Esophagus muscularis mucosa (tissue), 4 donors: ENCODE measurements around the gene GREB1. TPM values are rescaled to one million over a fixed set of nuclear protein-coding genes. Genes with fewer than 3 reads are reported as not detected.

Source experiments
- DNase-seq: peaks from one replicate; pipeline ENCODE4 v3.0.0-alpha.2; 2017; ENCODE audit errors: extremely low spot score
- H3K27ac ChIP-seq, 4 donors: fragments of 200-600 bp; sonication (generic); replicated peaks in 1 of 4; 1 replicate in 3 of 4; 2 replicates in 1 of 4; pipeline ENCODE4 v1.5.1; 2016 to 2019; ENCODE audit warnings: mild to moderate bottlenecking in 1 of 4
- H3K27me3 ChIP-seq, 4 donors: fragments of 200-600 bp; sonication (generic); one replicate each; pipeline versions ENCODE4 v1.5.1 to v1.6.0; 2016 to 2019
- H3K36me3 ChIP-seq, 4 donors: fragments of 200-600 bp; sonication (generic); one replicate each; pipeline ENCODE4 v1.5.1; 2016 to 2019
- H3K4me1 ChIP-seq, 4 donors: fragments of 200-600 bp; sonication (generic); one replicate each; pipeline ENCODE4 v1.5.1; 2016 to 2019
- H3K4me3 ChIP-seq, 4 donors: fragments of 200-600 bp; sonication (generic); 1 replicate in 2 of 4; 2 replicates in 2 of 4; pipeline ENCODE4 v1.5.1; 2016 to 2019; ENCODE audit warnings: mild to moderate bottlenecking in 4 of 4, moderate library complexity in 1 of 4
- H3K9me3 ChIP-seq, 4 donors: fragments of 200-600 bp; sonication (generic); 1 replicate in 3 of 4; 2 replicates in 1 of 4; pipeline ENCODE4 v1.5.1; 2016 to 2019
- EP300 ChIP-seq: sonication (generic); formaldehyde crosslinking; IDR thresholded peaks from one replicate; pipeline ENCODE4 v1.6.1; 2017; ENCODE audit warnings: antibody characterized with exemption
- POLR2A ChIP-seq: fragments of 450-650 bp; IDR thresholded peaks from one replicate; pipeline ENCODE4 v1.6.1; 2017; ENCODE audit warnings: antibody characterized with exemption, moderate library complexity, mild to moderate bottlenecking, low read depth
- POLR2AphosphoS5 ChIP-seq, 2 donors: sonication (generic); formaldehyde crosslinking; IDR thresholded peaks; one replicate each; pipeline ENCODE4 v1.6.1; 2017; ENCODE audit warnings: antibody characterized with exemption in 2 of 2
- WGBS: methylation state at CpG from one replicate; pipeline ENCODE4 v1.1.5; 2018; 5-methylcytosine and 5-hydroxymethylcytosine counted together
- intact Hi-C: fragments of 100-400 bp; cut with DNase I; formaldehyde crosslinking; loops from one replicate; pipeline ENCODE4 v1.15.1; 2023
- total RNA-seq, 4 donors: library from RNA; depleted of rRNA; stranded (reverse); fragments of >200 nt; gene quantifications; one replicate each; pipeline versions ENCODE4 v1.1.0 to v1.2.1, GENCODE V29; 2016
- TF ChIP-seq, protein P1 (sequence below), 3 experiments: fragments of 200-600 bp in 2 of 3; fragments of 450-650 bp in 1 of 3; sonication (generic) in 2 of 3; IDR thresholded peaks; one replicate each; pipeline ENCODE4 v1.5.1; 2017 to 2019; ENCODE audit warnings: antibody characterized with exemption in 3 of 3, mild to moderate bottlenecking in 2 of 3, moderate library complexity in 1 of 3

The GREB1 gene
- total RNA-seq, 4 donors from 2014 or later, result 3.7 to 11.0 (median 7.7) TPM

DNA sequence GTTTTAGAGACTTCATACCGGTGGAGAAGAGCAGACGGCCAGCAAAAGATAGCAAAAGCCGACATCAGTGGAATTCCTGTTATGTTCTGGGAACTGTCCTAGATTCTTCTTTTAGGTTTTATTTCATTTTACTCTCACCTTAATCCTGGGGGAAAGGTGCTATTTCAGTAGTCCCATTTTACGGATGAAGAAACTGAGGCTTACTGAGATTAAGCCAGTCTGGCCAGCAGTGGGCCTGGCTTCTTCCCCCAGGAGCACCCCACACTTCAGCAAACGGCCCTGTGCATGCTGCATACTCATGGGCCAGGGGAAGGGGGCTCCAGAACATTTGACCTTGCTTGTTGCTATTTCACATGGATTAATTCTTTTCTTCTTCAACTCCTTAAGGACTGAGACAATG, 79.5 kb downstream of the GREB1 start:
- intact Hi-C loops, result no loop called here
- DNase-seq, result no peak
- Histone ChIP-seq H3K36me3 (peaks cover 0 to 44% (median 23%) of the 10 kb centered on the region in 4 donors), H3K27ac (no peak overlapping the region), H3K4me1 (no peaks in the 10 kb centered on the region), H3K27me3 (no peaks in the 10 kb centered on the region), H3K9me3 (no peaks in the 10 kb centered on the region), H3K4me3 (no peak overlapping the region)
- 90% methylated on average over 5 of the region's 5 CpGs for WGBS
- TF ChIP-seq POLR2AphosphoS5 (IDR thresholded peaks at IDR 0.05), result no peak
- TF ChIP-seq, protein P1, sequence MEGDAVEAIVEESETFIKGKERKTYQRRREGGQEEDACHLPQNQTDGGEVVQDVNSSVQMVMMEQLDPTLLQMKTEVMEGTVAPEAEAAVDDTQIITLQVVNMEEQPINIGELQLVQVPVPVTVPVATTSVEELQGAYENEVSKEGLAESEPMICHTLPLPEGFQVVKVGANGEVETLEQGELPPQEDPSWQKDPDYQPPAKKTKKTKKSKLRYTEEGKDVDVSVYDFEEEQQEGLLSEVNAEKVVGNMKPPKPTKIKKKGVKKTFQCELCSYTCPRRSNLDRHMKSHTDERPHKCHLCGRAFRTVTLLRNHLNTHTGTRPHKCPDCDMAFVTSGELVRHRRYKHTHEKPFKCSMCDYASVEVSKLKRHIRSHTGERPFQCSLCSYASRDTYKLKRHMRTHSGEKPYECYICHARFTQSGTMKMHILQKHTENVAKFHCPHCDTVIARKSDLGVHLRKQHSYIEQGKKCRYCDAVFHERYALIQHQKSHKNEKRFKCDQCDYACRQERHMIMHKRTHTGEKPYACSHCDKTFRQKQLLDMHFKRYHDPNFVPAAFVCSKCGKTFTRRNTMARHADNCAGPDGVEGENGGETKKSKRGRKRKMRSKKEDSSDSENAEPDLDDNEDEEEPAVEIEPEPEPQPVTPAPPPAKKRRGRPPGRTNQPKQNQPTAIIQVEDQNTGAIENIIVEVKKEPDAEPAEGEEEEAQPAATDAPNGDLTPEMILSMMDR (IDR thresholded peaks at IDR 0.05), result no peak
- no peak for TF ChIP-seq POLR2A
- TF ChIP-seq EP300, result no peak

DNA sequence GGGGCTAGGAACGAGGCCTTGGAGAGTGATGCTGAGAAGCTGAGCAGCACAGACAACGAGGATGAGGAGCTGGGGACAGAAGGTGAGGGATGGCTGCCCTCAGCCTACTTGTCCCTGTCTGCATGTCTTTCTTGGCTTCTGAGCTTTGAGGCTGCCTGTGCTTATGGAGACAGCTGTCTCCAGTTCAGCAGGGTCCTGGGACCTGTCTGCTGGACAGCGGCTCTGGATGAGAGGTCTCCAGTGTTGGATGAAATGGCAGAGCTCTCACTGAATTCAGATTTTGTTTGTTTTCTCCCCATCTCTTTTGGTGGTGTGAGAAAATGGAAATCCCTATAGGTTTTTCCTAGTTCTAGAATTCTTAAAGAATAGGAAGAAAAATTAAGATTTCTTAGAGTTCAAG, 81.4 kb downstream of the GREB1 start:
- 90% methylated on average over 3 of the region's 3 CpGs for WGBS

DNA sequence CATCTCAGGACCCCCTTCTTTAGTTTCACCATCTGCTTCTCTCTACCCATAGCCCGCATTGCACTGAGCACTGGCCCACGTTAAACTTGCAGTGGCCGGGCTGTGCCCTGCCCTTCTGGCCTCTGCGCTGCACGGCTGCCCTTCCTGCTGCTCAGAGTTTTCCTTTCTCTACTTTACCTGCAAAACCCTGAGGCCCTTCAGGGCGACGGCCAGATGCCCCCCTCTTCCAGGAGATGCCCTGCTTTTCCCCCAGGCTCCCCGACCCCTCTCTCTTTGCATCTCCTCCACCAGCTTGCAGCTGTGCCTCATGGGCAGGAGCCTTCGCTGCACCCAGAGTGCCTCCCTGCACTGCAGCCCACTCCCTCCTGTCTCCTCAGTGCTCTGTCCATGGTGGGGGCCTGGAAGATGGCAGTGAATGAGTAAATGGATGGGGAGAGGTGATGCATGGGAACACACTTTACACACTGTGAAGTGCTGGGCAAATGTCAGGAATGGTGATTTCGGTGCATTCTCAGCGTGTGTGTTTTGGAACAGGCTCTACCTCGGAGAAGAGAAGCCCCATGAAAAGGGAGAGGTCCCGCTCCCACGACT, 82.3 kb downstream of the GREB1 start:
- Histone ChIP-seq H3K27ac (no peak overlapping the region), H3K4me3 (no peak overlapping the region), H3K36me3 (peaks cover 0 to 47% (median 27%) of the 10 kb centered on the region in 4 donors), H3K27me3 (no peaks in the 10 kb centered on the region), H3K4me1 (no peaks in the 10 kb centered on the region), H3K9me3 (no peaks in the 10 kb centered on the region)
- TF ChIP-seq POLR2A, result no peak
- no peak for TF ChIP-seq POLR2AphosphoS5 (IDR thresholded peaks at IDR 0.05)
- TF ChIP-seq EP300, result no peak
- TF ChIP-seq, protein P1 (IDR thresholded peaks at IDR 0.05), result no peak
- intact Hi-C loops, result no loop called here
- 85% methylated on average over 14 of the region's 14 CpGs for WGBS
- no peak for DNase-seq

More for the DNA sequence above, 81.4 kb downstream of the GREB1 start:
- no peak overlapping the region for H3K27ac ChIP-seq
- no peaks in the 10 kb centered on the region for H3K27me3 ChIP-seq
- no peak for DNase-seq
- intact Hi-C loops, result no loop called here
- H3K4me1 ChIP-seq, result no peaks in the 10 kb centered on the region
- TF ChIP-seq POLR2AphosphoS5 (IDR thresholded peaks at IDR 0.05), result no peak
- TF ChIP-seq, protein P1 (IDR thresholded peaks at IDR 0.05), result no peak
- no peak for TF ChIP-seq POLR2A
- TF ChIP-seq EP300, result no peak
- H3K36me3 ChIP-seq, result peaks cover 0 to 52% (median 30%) of the 10 kb centered on the region in 4 donors
- H3K4me3 ChIP-seq, result no peak overlapping the region
- no peaks in the 10 kb centered on the region for H3K9me3 ChIP-seq

DNA sequence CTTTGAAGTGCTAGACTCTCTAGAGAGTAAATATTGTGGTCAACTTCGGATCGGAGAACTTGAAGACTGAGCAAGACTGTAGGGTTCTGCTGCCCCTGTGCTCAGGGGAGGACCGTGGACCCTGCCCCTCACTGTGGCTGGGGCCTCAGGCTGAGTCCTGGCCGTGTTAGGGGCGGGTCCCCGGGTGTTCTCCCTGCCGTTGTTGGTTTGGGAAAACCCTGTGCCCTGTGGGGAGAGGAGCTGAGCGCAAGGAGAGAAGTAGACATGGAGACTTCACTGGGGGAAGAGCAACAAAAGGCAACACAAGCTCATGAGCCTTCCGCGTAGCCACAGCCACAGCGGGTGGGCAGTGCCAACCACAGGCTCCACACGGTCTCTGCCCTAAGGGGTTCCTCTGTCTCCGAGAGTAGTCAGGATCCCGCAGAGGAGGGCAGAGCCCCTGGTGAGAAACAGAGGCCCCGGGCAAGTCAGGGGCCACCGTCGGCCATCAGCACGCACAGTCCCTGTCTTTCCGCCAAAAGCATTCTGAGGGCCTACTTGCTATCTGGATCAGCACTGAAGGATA, 83.1 kb downstream of the GREB1 start:
- TF ChIP-seq POLR2AphosphoS5 (IDR thresholded peaks at IDR 0.05), result no peak
- TF ChIP-seq POLR2A, result no peak
- TF ChIP-seq, protein P1 (IDR thresholded peaks at IDR 0.05), result no peak
- no peak for TF ChIP-seq EP300
- no peak overlapping the region for H3K27ac ChIP-seq
- 86% methylated on average over 19 of the region's 19 CpGs for WGBS
- no peaks in the 10 kb centered on the region for H3K9me3 ChIP-seq
- peaks cover 0 to 47% (median 25%) of the 10 kb centered on the region in 4 donors for H3K36me3 ChIP-seq
- intact Hi-C loops, result no loop called here
- H3K4me3 ChIP-seq, result no peak overlapping the region
- no peaks in the 10 kb centered on the region for H3K27me3 ChIP-seq
- DNase-seq, result no peak
- H3K4me1 ChIP-seq, result no peaks in the 10 kb centered on the region

DNA sequence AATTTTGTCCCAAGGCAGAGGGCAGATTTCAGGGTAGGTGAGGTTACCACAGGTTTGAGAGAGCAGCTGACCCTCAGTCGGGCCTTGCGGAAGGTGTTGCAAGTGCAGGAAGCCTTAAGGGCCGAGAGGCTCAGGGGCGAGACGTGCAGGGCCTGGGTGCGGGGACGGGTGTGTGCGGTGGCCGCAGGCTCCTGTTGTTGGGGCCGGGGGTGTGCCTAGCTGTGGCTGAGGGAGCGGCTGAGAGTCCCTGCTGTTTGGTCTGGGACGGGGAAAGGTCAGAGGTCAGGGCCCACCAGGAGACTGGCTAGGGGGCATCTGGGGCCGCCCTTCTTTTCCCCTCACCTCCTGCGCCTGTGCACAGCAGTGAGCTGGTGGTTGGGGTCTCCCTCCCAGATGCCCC, 83.7 kb downstream of the GREB1 start:
- Histone ChIP-seq H3K9me3 (no peaks in the 10 kb centered on the region), H3K36me3 (peaks cover 0 to 46% (median 24%) of the 10 kb centered on the region in 4 donors), H3K27ac (no peak overlapping the region), H3K4me1 (no peaks in the 10 kb centered on the region), H3K27me3 (no peaks in the 10 kb centered on the region), H3K4me3 (no peak overlapping the region)
- WGBS, result 87% methylated on average over 3 of the region's 14 CpGs
- TF ChIP-seq, protein P1 (IDR thresholded peaks at IDR 0.05), result no peak
- TF ChIP-seq POLR2AphosphoS5 (IDR thresholded peaks at IDR 0.05) (no peak), POLR2A (no peak), EP300 (no peak)
- DNase-seq, result no peak
- intact Hi-C loops, result no loop called here
